GM12801 (cell line): ENCODE results near the gene NSMF.

Source experiments
- TF ChIP-seq, protein P1 (sequence below): IDR thresholded peaks from one replicate; pipeline ENCODE4 v1.5.1; 2011; ENCODE audit warnings: control low read depth; ENCODE audit not compliant: insufficient read length; ENCODE audit errors: extremely low read depth

The NSMF gene

DNA sequence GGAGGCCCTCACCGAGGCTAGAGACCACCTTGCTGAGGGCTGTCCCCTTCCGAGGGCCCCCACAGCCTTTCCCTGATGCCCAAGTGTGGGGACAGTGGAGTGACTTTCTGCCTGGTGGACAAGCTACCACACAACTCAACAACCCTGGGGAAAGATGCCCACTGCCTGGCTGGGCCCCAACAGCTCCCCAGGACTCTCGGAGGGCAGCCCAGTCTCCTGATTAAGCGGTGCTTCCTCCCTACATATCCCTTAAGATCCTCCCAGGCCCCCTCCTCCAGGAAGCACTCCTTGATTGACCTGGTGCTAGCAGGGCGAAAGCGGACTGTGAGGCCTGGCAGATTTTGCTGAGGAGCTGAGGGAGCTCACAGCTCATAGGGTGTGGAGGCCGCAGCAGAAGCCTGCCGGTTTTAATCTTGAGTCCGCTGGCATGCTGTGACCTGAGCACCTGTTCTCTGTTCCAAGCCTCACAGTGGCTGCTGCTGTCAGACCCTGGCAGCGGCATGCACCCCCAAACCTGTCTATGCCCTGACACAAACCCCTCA is 2.2 kb downstream of the NSMF start:
- TF ChIP-seq, protein P1, sequence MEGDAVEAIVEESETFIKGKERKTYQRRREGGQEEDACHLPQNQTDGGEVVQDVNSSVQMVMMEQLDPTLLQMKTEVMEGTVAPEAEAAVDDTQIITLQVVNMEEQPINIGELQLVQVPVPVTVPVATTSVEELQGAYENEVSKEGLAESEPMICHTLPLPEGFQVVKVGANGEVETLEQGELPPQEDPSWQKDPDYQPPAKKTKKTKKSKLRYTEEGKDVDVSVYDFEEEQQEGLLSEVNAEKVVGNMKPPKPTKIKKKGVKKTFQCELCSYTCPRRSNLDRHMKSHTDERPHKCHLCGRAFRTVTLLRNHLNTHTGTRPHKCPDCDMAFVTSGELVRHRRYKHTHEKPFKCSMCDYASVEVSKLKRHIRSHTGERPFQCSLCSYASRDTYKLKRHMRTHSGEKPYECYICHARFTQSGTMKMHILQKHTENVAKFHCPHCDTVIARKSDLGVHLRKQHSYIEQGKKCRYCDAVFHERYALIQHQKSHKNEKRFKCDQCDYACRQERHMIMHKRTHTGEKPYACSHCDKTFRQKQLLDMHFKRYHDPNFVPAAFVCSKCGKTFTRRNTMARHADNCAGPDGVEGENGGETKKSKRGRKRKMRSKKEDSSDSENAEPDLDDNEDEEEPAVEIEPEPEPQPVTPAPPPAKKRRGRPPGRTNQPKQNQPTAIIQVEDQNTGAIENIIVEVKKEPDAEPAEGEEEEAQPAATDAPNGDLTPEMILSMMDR, result no peak

- TF ChIP-seq, protein P1, result no peak
Measured at GRCh38 chr9:137456061-137456863, 2.9 kb downstream of the NSMF start.

GRCh38 chr9:137455359-137455991 is 3.7 kb downstream of the NSMF start:
- TF ChIP-seq, protein P1, result no peak

DNA sequence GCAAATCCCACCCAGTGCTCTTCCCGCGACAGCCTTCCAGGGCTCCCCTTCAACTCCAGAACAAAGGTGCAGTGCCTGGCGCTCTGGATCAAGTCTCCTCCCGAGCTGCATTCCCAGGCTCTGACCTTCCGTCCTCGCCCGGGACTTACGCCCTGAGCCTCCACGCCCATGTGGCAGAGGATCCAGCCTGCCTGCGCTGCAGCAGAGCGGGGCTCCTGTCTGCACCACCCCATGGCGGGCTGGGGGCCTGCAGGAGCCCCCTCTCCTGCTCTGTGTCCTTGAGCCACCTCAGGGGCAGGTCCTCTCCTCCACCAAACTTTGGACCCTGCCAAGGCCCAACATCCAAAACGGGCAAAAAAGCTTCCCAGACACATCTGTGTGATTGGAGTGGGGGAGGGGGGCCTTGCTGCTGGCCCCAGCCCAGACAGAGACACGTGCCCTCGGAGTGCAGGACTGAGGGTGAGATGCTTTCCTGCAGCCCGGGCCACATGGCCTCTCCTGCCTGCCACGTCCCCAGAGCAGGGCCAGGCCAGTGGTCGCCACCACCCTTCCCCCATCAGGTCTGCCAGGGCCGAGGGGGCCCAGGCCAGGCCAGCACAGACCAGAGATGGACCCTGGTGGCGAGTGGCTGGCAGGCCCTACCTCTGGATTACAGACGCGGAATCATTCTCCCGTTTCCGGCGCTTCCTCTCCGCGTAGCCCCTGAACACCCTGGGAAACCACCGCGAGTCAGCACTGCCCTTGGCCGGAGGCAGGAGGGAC is 4.4 kb downstream of the NSMF start:
- TF ChIP-seq, protein P1, result no peak

GRCh38 chr9:137454145-137454596 is 5.0 kb downstream of the NSMF start:
- TF ChIP-seq, protein P1, result no peak

- TF ChIP-seq, protein P1, result no peak
Measured at GRCh38 chr9:137453643-137454081, 5.5 kb downstream of the NSMF start.
